Skeletal muscle tissue (tissue), 4 donors: ENCODE measurements around the gene GLIS2. TPM values are rescaled to one million over a fixed set of nuclear protein-coding genes. Genes with fewer than 3 reads are reported as not detected.
A peak's percentile ranks its signal among the peaks of the same experiment; 100 is the strongest.
"Not testable (repeated sequence)": the region's sequence is repeated elsewhere in the genome, so short reads cannot be mapped to it uniquely, and the experiment has no call there.

Experiments
- H3K27ac ChIP-seq: one replicate; pipeline ENCODE4 v1.7.0; 2013; ENCODE audit warnings: mild to moderate bottlenecking, low read depth, low read length, inconsistent platforms
- H3K27me3 ChIP-seq, 3 donors: one replicate each; pipeline ENCODE4 v1.7.0; 2013; ENCODE audit warnings: low read length in 3 of 3; ENCODE audit not compliant: control insufficient read depth in 3 of 3, insufficient read depth in 3 of 3
- H3K36me3 ChIP-seq, 3 donors: one replicate each; pipeline ENCODE4 v1.7.0; 2013; ENCODE audit warnings: low read length in 3 of 3; ENCODE audit not compliant: control insufficient read depth in 3 of 3, insufficient read depth in 3 of 3
- H3K4me1 ChIP-seq, 3 donors: one replicate each; pipeline ENCODE4 v1.7.0; 2013; ENCODE audit warnings: low read length in 3 of 3, mild to moderate bottlenecking in 3 of 3; ENCODE audit not compliant: control insufficient read depth in 3 of 3, insufficient read depth in 3 of 3
- H3K4me3 ChIP-seq, 3 donors: one replicate each; pipeline ENCODE4 v1.7.0; 2013; ENCODE audit warnings: low read length in 3 of 3
- H3K9ac ChIP-seq, 3 donors: one replicate each; pipeline ENCODE4 v1.7.0; 2013; ENCODE audit warnings: low read length in 3 of 3, mild to moderate bottlenecking in 3 of 3, moderate library complexity in 2 of 3, low read depth in 1 of 3
- H3K9me3 ChIP-seq, 3 donors: one replicate each; pipeline ENCODE4 v1.7.0; 2013; ENCODE audit warnings: low read length in 3 of 3; ENCODE audit not compliant: control insufficient read depth in 3 of 3
- total RNA-seq: library from RNA; depleted of rRNA; stranded (reverse); fragments of >200 nt; gene quantifications from one replicate; pipeline ENCODE4 v1.2.3, GENCODE V29; 2014
- donor health status: Osteomylitis.

GLIS2 gene
- total RNA-seq, 1 donor from 2014 or later, result 4.2 TPM

- Histone ChIP-seq H3K9ac (no peak overlapping the region), H3K27me3 (peaks cover 0 to 4% (median 0%) of the 10 kb centered on the region in 3 donors), H3K4me3 (no peak overlapping the region), H3K36me3 (peaks cover 0 to 17% (median 7%) of the 10 kb centered on the region in 3 donors), H3K9me3 (no peaks in the 10 kb centered on the region), H3K27ac (no peak overlapping the region), H3K4me1 (peaks cover 12 to 17% (median 14%) of the 10 kb centered on the region in 3 donors)
Observed at GRCh38 chr16:4333308-4333638, 17.4 kb downstream of the GLIS2 start.

DNA sequence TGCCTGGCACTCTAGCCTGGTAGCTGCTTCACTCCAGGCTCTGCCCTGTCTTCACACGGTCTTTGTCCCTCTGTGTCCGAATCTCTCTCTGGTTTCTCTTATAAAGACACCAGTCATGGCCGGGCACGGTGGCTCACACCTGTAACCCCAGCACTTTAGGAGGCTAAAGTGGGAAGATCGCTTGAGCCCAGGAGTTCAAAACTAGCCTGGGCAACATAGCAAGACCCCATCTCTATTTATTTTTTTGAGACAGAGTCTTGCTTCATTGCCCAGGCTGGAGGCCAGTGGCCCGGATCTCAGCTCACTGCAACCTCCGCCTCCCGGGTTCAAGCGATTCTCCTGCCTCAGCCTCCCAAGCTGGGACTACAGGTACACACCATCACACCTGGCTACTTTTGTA lies 17.8 kb downstream of the GLIS2 start:
- H3K9ac ChIP-seq, H3K27ac ChIP-seq, H3K4me3 ChIP-seq, H3K27me3 ChIP-seq, H3K9me3 ChIP-seq: not testable (repeated sequence)
- Histone ChIP-seq H3K4me1 (peaks cover 8 to 12% (median 10%) of the 10 kb centered on the region in 3 donors), H3K36me3 (peaks cover 0 to 17% (median 9%) of the 10 kb centered on the region in 3 donors)

DNA sequence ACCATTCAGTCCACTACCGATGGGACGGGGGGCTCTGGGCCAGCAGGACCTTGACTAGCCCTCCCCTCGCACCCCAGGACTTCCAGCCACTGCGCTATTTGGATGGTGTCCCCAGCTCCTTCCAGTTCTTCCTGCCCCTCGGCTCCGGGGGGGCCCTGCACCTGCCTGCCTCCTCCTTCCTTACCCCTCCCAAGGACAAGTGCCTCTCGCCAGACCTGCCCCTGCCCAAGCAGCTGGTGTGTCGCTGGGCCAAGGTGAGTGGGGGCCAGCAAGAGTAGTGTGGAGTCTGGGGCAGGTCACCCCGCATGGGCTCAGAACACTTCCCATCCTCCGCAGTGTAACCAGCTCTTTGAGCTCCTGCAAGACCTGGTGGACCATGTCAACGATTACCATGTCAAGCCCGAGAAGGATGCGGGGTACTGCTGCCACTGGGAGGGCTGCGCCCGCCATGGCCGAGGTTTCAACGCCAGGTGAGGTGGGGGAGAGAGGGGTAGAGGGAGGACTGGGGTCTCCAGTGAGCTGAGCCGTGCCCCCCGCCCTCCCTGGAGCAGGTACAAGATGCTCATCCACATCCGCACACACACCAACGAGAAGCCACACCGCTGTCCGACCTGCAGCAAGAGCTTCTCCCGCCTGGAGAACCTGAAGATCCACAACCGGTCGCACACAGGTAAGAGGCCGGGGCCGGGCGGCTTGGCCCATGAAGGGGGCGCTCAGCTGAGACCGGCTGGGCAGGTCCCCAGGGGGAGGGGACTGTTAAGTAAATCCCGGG lies 19.0 kb downstream of the GLIS2 start:
- peaks cover 0 to 4% (median 0%) of the 10 kb centered on the region in 3 donors for H3K4me1 ChIP-seq
- H3K27me3 ChIP-seq, result peaks cover 0 to 4% (median 0%) of the 10 kb centered on the region in 3 donors
- H3K9ac ChIP-seq, result no peak overlapping the region
- H3K4me3 ChIP-seq, result no peak overlapping the region
- no peaks in the 10 kb centered on the region for H3K9me3 ChIP-seq
- no peak overlapping the region for H3K27ac ChIP-seq
- H3K36me3 ChIP-seq, result peaks cover 4 to 20% (median 11%) of the 10 kb centered on the region in 3 donors

GRCh38 chr16:4336701-4337539 lies 21.1 kb downstream of the GLIS2 start:
- Histone ChIP-seq H3K36me3 (peaks cover 13 to 25% (median 20%) of the 10 kb centered on the region in 3 donors), H3K4me1 (peaks cover 0 to 10% (median 4%) of the 10 kb centered on the region in 3 donors), H3K4me3 (no peak overlapping the region), H3K27ac (no peak overlapping the region), H3K27me3 (peaks cover 0 to 4% (median 0%) of the 10 kb centered on the region in 3 donors), H3K9ac (no peak overlapping the region), H3K9me3 (no peaks in the 10 kb centered on the region)

- Histone ChIP-seq H3K4me1 (peaks cover 0 to 10% (median 4%) of the 10 kb centered on the region in 3 donors), H3K9ac (no peak overlapping the region), H3K4me3 (no peak overlapping the region), H3K27me3 (no peaks in the 10 kb centered on the region), H3K27ac (no peak overlapping the region), H3K9me3 (no peaks in the 10 kb centered on the region), H3K36me3 (peaks cover 13 to 20% (median 16%) of the 10 kb centered on the region in 3 donors)
Observed at GRCh38 chr16:4337540-4338088, 21.7 kb downstream of the GLIS2 start.

DNA sequence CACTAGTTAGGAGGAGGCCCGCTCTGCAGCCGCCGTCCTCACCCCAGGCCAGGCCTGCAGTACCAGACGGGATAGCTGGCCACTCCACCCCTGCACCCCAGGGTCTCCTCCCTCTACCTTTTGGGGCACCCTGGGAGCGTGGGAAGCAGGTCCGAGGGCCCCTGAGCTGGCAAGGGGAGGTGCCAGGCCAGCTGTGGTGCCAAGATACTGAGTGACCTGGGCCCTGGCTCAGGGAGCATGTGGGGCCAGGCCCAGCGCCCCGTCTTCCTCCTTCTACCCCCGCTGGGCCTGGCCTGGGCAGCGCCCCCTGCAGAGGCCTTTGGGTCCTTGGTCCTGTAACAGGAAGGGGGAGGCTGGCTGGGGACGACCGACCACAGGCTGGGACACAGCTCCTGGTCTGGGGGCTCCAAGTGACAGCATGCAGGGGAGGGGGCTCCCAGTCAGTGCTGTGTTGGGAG lies 22.3 kb downstream of the GLIS2 start:
- H3K27ac ChIP-seq, result no peak overlapping the region

DNA sequence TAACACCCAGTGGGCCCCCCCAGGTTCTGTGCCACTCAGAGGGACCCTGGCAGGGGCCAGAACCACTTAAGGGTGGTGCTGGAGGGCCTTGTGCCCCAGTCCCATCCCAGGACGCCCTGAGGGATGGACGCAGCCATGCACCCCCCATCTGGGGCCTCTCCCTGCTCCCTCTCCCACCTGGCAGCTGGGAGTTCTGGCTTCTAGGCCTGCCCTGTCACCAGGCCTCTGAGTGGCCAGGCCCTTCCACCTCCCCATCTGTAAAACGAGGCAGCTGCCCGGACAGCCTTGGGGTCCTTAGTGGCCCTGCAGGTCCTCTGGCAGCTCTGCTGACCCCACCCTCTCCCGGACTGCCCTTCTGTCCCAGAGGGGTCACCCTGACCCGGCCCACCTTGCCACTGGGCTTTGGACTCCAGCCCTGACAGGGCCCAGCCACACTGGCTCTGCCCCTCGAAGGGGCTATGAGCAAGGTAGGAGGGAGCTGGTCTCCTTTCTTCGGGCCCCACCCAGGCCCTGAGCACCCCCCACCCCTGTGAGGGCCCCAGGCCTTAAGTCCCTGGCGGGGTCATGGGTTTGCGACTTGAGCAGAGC lies 22.9 kb downstream of the GLIS2 start:
- Histone ChIP-seq H3K27ac (no peak overlapping the region), H3K4me1 (peaks cover 0 to 13% (median 10%) of the 10 kb centered on the region in 3 donors), H3K27me3 (no peaks in the 10 kb centered on the region), H3K36me3 (peaks cover 13 to 20% (median 16%) of the 10 kb centered on the region in 3 donors), H3K4me3 (no peak overlapping the region), H3K9ac (no peak overlapping the region), H3K9me3 (no peaks in the 10 kb centered on the region)

More for the DNA sequence above, 22.3 kb downstream of the GLIS2 start:
- no peak overlapping the region for H3K4me3 ChIP-seq
- H3K27me3 ChIP-seq, result no peaks in the 10 kb centered on the region
- H3K36me3 ChIP-seq, result peaks cover 13 to 20% (median 16%) of the 10 kb centered on the region in 3 donors
- H3K9ac ChIP-seq, result no peak overlapping the region
- peaks cover 0 to 10% (median 7%) of the 10 kb centered on the region in 3 donors for H3K4me1 ChIP-seq
- H3K9me3 ChIP-seq, result no peaks in the 10 kb centered on the region

- Histone ChIP-seq H3K9ac (peak overlapping the region in 1 of 3 donors; percentile 16), H3K9me3 (no peaks in the 10 kb centered on the region), H3K27me3 (no peaks in the 10 kb centered on the region), H3K27ac (no peak overlapping the region), H3K36me3 (peaks cover 13 to 20% (median 16%) of the 10 kb centered on the region in 3 donors), H3K4me1 (peaks cover 0 to 15% (median 10%) of the 10 kb centered on the region in 3 donors), H3K4me3 (no peak overlapping the region)
Observed at GRCh38 chr16:4339455-4339854, 23.6 kb downstream of the GLIS2 start.

- Histone ChIP-seq H3K27ac (no peak overlapping the region), H3K36me3 (peaks cover 13 to 17% (median 16%) of the 10 kb centered on the region in 3 donors)
Observed at GRCh38 chr16:4339909-4340308, 24.0 kb downstream of the GLIS2 start.

More at GRCh38 chr16:4339909-4340308, 24.0 kb downstream of the GLIS2 start:
- Histone ChIP-seq H3K4me1 (peaks cover 0 to 15% (median 10%) of the 10 kb centered on the region in 3 donors), H3K4me3 (no peak overlapping the region), H3K9me3 (no peaks in the 10 kb centered on the region), H3K27me3 (no peaks in the 10 kb centered on the region), H3K9ac (peak overlapping the region in 1 of 3 donors; percentile 16)
